HG03457 (cell line): ENCODE data around the gene CFAP99.
"Not testable (repeated sequence)": the region's sequence is repeated elsewhere in the genome, so short reads cannot be mapped to it uniquely, and the experiment has no call there.

Experiments used
- ATAC-seq: cut with Tn5 transposase; IDR thresholded peaks from one replicate; pipeline ENCODE4 v1.9.1; 2021; ENCODE audit warnings: moderate number of reproducible peaks; ENCODE audit not compliant: unreplicated experiment

The CFAP99 gene

DNA sequence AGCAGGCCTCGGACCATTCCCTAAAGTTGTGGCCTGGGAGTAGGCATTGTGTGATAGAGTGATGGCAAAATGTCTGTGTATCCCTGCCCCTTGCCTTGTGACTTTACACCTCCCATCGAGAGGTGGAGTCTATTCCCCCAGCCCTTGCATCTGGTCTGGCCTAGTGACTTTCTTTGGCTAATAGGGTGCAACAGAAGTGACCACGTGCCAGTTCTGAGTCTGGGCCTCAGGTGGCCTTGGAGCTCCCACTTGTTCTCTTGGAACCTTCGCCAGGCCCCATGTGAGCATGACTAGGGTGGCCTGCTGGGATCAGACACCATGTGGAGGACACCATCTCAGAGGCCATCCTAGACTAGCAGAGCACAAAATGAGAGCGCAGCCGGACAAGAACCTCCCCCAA is 46.3 kb downstream of the CFAP99 start:
- no peak for ATAC-seq

DNA sequence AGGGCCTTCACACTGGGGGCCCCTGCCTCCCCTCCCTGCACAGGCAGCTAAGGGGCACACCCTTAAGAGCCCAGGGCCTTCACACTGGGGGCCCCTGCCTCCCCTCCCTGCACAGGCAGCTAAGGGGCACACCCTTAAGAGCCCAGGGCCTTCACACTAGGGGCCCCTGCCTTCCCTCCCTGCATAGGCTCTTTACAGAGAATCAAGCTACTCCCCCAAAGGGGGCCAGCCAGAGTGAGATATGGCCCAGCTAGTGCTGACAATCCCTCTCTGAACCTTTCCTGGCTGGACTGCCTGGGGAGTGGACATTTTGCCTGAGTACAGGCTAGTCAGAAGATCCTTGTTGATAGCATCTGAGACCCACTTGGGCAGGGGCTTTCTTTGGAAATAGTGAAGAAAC is 46.8 kb downstream of the CFAP99 start:
- ATAC-seq, result not testable (repeated sequence)

DNA sequence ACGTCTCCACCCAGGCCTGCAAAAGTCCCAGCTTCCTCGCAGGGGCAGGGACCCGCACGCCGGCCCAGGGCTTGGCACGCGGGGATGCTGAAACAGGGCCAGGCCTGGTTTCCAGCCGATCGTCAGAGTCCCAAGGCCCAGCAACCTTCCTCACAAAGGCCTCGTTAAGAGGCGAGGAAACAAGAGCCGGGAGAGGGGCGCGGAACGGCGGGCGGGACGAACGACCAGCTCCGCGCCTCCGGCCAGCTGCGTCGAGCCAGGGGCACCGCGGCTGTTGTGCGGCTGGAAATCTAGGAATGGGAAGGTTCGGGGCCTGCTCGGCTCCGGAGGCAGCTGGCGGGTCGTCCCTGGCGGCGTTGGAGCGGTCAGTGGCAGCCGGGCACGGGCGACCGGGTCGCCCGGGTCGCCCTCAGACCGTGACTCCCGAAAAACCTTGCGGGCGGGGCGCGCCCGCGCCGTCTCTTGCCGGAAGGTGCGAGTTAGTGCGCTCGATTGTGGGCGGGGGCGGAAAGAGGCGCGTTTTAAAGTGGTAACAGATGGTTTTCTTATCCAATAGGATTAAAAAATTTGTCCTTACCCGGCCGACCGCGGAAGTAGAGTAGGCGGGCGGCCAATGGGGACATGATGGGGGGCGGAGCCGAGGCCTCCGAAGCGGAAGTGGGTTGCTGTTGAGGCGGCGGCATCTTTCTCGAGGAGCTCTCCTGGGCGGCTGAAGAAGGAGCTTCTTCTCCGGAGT is 49.9 kb downstream of the CFAP99 start, which contains the start of gene RNF4:
TSS of gene RNF4 (plus strand) at position 651 of the 736 bp plus-strand sequence. CDS start 21,388 bp downstream, outside the sequence.
- ATAC-seq, result peak; percentile 65

DNA sequence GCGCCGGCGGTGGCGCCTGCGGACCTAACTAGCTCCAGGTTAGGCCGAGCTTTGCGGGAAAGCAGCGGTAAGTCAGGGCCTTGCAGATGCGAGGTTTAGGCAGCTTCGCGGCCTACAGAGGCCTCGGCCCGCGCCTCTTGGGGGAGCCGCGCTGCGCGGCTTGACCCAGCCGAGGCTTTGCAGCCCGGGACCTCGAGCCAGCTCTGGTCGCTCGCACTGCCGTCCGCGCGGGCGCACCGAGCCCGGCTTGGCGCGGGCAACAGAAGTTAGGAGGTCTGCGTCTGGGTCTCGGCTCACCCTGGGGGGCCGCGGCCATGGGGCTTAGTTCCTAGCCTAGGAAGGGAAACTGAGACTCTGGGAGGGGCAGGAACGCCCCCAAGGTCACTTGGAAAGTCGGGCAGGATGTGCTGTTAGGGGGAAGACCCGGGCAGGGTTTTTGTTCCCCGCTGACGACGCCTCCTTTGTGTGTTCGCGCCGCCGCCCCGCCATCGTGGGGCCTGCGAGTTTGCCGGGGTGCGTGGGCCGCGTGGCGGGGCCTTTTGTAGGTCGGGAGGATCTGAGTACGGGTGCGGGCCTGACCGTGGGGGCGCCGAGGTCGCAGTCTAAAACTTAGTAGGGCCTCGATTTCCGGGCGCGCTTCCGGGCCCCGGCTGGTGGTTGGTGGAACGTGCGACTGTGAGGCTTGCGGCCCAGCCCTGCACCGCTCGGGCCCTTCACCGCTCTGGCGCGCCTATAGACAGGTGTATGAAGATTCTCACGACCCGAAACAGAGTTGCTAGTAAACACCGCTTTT is 50.6 kb downstream of the CFAP99 start:
- peak; percentile 36 for ATAC-seq

DNA sequence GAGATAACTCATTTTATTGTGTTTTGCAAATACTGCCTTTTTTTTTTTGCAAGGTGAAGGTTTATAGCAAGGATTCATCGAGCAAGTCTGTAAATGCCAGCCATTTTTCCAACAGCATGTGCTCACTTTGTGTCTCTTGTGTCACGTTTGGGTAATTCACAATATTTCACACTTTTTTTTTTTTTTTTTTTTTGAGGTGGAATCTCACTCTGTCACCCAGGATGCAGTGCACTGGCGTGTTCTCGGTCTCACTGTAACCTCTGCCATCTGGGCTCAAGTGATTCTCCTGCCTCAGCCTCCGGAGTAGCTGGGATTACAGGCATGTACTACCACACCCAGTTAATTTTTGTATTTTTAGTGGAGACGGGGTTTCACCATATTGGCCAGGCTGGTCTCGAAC is 52.0 kb downstream of the CFAP99 start:
- no peak for ATAC-seq

DNA sequence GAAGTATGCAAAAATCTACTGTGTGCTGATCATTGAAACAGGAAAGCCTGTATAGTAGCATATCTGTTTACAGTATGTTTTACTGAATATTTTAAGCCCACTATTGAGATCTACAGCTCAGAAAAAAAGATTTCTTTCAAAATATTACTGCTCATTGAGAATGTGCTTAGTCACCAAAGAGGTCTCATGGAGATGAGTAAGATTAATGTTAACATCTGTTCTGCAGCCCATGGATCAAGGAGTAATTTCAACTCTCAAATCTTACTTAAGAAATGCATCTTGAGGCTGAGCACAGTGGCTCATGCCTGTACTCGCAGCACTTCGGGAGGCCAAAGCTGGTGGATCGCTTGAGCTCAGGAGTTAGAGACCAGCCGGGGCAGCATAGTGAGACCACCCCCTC is 53.4 kb downstream of the CFAP99 start:
- no peak for ATAC-seq

DNA sequence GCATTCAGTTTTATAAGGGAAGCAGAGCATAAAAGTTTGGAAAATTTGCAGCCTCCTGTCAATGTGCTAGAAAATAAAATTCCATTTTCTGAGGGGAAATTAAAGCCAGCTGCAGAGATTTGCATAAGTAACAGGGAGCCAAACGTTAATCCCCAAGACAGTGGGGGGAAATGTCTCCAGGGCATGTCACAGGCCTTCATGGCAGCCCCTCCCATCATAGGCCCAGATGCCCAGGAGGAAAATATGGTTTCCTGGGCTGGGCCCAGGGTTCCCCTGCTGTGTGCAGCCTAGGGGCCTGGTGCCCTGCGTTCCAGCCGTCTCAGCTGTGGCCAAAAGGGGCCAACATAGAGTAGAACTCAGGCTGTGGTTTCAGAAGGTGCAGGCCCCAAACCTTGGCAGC is 59.5 kb downstream of the CFAP99 start:
- no peak for ATAC-seq

DNA sequence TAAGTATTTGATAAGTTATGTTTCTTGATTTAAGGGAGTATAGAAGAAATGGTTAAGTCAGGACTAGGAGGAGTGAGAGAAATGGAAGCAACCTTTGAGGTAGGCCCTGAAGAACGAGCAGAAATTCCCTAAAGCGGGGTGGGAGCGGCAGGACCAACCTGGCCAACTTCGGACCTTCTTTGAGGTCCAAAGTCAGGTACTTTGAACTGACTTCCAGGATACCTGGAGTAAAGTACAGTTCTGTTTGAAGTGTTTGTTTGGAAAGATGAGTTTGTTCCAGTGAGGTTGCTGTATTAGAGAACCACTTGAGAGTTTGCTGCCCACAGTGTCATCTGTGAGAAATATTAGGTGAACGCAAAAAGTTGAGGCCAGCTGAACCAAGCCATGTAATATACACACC is 61.9 kb downstream of the CFAP99 start:
- ATAC-seq, result no peak

DNA sequence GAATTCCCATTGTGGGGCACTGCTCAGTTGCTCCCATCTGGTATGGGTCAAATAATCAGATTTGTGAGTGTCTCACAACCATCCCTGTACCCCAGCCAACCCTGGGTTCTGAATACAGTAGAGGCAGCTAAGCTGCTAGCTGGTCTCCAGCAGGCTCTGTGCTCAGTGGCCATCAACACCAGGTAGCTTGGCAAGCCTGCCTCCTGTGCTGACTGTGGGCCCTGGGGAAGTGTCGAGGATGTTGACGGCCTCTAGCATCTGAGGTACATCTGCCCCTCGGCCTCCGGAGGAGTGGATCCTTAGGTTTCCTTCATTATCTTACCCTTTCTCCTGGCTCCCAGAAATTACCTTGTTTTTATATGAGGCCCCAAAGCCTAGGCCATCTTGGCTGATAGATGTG is 63.4 kb downstream of the CFAP99 start:
- no peak for ATAC-seq

DNA sequence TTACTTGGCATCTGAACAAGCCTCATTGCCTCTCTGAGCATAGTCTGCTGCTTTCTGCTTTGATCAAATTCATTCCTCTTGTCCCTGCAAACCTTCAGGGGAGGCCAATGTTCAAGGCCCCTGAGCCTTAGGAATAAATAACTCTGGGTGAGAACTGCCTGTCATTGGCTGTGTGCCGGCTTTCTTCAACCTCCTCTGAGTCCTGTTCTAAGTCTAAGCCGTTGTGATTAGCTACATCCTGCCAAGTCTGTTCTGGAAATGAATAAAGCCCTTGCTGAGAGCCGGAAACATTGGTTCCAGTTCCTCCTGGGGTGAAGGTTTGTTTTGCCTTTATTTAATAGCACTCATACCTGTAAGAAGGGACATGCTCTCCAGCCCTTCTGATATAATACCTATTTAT is 63.9 kb downstream of the CFAP99 start:
- peak; percentile 38 for ATAC-seq

DNA sequence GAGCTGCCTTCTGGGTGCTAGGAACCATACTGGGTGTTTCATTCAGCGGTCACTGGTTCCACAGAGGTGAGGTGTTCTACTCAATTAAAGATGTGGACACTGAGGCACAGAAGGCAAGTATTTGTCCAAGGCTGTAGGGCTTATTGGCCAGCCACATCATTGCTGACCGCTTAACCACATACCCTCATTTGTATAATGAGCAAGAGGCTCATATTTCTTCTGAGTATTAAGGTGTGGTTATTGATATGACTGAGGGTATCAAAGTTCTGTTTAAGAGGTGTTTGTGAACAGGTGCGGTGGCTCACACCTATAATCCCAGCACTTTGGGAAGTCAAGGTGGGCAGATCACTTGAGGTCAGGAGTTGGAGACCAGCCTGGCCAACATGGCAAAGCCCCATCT is 64.5 kb downstream of the CFAP99 start:
- ATAC-seq, result no peak

DNA sequence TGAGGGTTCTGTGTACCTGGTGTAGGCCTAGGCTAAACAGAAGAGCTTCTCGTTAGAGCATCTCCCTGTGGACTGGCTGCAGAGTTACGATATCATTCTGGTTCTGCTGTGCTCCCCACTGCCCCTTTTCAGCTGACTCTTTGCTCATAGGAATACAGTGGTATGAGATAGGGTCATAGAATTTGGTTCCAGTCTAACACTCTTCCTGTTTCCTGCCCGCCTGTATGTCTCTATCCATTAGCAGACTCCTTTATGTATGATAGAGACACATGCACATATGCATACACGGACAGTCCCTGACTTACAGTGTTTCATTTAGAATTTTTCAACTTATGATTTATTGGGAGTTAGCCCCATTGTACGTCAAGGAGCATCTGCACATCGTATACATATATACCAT is 65.4 kb downstream of the CFAP99 start:
- no peak for ATAC-seq

DNA sequence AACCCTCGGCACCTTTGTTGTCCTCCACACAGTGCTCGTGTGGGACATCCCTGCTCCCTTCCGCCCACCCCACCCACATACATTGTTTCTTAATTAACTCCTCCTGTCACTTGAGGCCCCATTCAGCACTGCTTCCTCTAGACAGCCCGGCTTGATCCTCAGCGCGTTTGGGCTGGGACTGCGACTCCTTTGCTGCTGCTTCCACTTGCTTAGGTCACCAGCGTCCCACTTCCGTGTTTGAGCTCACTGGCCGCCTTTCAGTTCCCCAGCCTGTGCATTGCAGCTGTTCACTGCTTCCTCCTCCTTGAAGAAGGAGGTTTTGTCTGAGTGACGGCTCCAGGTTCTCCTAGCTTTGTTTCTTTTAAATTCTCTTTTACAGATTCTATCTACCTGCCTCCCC is 66.2 kb downstream of the CFAP99 start:
- ATAC-seq, result peak; percentile 42

DNA sequence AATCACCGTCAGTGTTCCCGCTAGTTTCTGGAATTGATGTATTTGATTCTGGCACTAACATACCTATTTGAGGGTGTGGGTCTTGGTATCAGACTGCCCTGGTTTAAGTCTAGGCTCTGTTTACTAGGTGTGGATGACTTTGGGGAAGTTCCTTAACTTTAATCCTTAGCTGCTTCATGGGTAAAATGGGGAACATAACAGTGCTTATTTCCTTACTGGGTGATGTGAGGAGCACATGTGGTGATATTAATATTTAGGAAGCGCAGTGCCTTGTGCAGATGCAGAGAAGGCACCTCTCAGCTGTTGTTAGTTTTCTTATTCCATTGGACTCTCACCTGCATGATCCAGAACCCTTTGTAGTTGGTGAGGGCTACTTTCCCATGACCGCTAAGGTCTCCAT is 67.2 kb downstream of the CFAP99 start:
- ATAC-seq, result no peak

DNA sequence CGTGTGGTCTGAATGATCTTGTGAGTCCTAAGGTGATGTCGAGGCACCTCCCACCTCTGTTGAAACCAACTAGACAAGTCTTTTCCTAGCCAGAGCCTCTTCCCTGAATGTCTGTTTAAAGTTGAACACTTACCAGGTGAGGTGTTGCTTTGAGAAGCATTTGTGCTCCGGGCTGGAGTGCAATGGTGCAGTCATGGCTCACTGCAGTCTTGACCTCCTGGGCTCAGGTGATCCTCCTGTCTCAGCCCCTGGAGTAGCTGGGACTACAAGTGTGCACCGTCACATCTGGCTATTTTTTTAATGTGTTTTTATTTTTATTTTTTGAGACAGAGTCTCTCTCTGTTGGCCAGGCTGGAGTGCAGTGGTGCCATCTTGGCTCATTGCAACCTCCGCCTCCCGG is 68.2 kb downstream of the CFAP99 start:
- ATAC-seq, result no peak

DNA sequence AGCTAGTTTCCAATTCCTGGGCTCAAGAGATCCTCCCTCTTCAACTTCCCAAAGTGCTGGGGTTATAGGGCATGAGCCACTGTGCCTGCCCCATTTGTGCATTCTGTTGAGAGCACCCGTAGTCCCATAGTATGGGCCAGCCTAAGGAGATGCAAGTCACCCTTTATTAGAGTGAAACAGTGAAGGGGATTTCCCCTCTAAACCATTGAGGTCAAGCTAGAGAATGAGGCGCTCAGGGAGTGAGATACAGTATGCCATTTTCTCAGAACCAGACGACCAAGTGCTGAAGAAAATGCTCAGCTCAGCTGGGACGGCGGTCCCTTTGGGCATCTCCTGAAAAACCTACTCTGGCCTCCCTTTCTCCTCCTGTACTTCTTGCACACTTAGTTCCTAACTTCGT is 68.9 kb downstream of the CFAP99 start:
- ATAC-seq, result peak; percentile 51

DNA sequence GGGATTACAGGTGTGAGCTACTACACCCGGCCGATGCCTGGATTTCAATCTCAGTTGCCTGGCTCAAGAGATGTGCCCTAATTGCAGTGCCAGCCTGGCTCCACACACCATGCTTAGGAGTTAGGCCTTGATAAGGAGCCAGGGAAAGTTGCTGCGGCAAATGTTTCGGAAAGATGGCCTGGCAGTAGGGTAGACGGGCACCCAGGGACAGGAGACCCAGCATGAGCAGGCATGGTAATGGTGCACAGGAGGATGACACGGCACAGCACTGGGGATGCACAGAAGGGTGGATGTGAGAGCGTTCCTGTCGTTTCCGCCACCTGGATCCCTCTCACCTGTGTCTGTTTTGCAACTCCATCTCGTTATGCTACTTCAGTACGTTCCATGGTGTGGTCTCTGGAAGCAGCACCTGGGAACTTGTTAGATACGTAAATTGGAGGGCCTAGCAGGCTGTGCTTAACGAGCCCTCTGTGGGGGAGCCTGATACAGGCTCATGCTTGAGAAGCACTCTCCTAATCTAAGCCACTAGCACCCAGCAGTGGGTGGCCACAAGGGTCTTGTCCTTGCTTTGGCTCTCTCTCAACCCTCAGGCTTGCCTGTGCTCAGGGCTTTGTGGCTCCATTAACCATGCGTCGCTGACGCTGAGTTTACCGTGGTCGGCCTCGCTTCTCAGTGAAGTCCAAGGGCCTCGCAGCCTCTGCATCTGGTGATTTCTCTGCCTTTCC is 70.5 kb downstream of the CFAP99 start:
- no peak for ATAC-seq

DNA sequence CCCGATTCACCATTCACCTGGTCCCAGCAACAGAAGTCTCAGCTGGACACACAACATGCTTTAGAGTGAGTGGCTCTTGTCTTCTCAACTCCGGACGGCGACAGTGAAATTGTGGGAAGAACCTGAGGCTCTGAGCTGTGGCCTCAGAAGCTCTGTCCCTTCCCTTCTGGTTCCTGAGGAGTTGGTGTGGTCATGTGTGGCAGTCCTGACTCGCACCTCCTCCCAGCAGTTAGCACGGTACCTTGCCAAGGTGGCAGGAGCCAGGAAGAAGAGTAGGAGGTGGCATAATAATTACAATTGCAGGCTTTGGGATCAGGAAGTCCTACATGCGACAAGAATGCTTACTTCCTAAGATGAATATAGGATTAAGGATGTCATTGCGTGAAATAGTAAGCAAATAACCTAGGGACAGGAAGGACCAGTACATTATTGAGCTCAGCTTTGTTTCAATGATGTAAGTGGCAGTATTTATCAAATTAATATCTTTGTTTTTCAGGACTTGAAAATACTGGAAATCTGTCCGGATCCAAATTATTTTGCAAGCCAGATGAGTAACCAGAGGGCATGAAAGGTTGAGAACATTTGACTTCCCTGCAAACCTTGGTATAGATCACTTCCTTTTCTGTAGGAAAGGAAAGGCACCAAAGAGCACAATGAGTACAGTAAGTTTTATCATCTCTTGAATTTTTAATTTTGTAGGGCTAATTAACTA is 71.2 kb downstream of the CFAP99 start:
- ATAC-seq, result no peak

DNA sequence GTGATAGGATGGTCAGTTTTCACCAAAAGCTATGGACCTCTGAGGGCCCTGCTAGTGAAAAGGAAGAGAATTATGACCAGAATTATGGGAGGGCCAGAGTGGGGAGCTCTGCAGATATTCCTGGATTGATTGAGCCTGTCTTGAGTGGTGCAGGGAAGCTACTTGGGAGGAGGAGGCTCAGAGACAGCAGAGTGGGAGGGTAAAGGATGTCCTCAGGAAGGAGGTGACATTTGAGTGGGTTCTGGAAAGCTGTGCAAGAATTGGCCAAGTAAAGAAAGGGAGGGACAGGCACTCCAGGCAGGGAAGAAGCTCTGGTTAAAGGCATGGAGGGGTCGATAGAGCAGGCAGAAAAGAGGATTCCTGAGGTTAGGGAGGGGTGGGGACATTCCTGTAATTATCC is 74.2 kb downstream of the CFAP99 start:
- ATAC-seq, result no peak

DNA sequence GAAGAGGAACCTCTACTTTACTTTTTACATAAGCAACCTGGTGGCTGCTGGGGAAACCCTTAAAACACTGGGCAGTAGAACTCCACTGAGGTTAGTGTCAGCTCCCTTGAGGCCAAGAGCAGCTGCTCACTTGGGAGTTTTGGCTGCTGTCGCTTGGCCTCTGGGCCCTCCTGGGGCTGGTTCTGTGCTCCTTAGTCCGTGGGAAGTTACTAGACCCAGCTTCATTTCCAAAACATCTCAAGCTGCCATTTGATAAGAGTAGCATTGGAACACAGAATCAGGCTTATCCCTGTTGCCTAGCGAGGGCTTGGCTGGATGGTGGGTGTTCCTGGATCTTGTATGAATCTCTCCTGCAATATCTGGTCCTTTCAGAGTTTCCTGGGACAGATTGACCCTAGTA is 76.2 kb downstream of the CFAP99 start:
- ATAC-seq, result no peak

DNA sequence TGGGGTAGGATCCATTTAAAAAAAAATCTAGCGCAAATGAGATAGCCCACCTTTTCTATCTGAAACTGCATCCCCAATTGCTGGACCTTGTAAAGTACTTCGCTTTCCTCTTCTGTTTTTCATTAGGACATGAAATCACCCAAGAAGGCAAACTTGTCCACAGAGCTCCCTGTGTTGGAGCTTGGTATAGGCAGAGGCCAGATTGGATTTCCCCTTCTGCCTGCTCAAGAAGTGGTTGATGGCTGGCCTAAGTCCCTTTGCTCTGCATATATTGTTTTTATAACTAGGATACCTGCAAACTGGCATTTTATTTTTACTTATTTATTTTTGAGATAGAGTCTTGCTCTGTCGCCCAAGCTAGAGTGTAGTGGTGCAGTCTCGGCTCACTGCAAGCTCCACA is 78.6 kb downstream of the CFAP99 start:
- ATAC-seq, result no peak
